Neural progenitor cell (in vitro differentiated cells): ENCODE data around the gene KIAA1958. TPM values are rescaled to one million over a fixed set of nuclear protein-coding genes. Genes with fewer than 3 reads are reported as not detected.

Experiments used
- DNase-seq: peaks from one replicate; pipeline ENCODE4 v3.0.0-alpha.2; 2016; ENCODE audit warnings: low spot score
- H2AFZ ChIP-seq: fragments of 200-600 bp; sonication (generic); replicated peaks from 2 replicates; pipeline ENCODE4 v1.6.1; 2016; ENCODE audit warnings: antibody characterized with exemption
- H3F3A ChIP-seq: fragments of 200-600 bp; sonication (generic); 2 replicates; pipeline ENCODE4 v1.6.1; 2016; ENCODE audit warnings: antibody characterized with exemption, low read depth
- H3K27ac ChIP-seq: fragments of 200-600 bp; sonication (generic); 2 replicates; pipeline ENCODE4 v1.5.1; 2016; ENCODE audit warnings: mild to moderate bottlenecking
- H3K27me3 ChIP-seq: fragments of 200-600 bp; sonication (generic); 2 replicates; pipeline ENCODE4 v1.6.1; 2016; ENCODE audit warnings: mild to moderate bottlenecking, moderate library complexity
- H3K36me3 ChIP-seq: fragments of 200-600 bp; sonication (generic); 2 replicates; pipeline ENCODE4 v1.5.1; 2016
- H3K4me1 ChIP-seq: fragments of 200-600 bp; sonication (generic); 2 replicates; pipeline ENCODE4 v1.6.1; 2016; ENCODE audit warnings: mixed run types
- H3K4me2 ChIP-seq: fragments of 200-600 bp; sonication (generic); 2 replicates; pipeline ENCODE4 v1.6.1; 2016
- H3K4me3 ChIP-seq: fragments of 200-600 bp; sonication (generic); 2 replicates; pipeline ENCODE4 v1.5.1; 2016
- H3K79me2 ChIP-seq: fragments of 200-600 bp; sonication (generic); 2 replicates; pipeline ENCODE4 v1.6.1; 2016; ENCODE audit warnings: low read depth
- H3K9ac ChIP-seq: fragments of 200-600 bp; sonication (generic); 2 replicates; pipeline ENCODE4 v1.6.1; 2016
- H3K9me3 ChIP-seq: fragments of 200-600 bp; sonication (generic); 2 replicates; pipeline ENCODE4 v1.5.1; 2016; ENCODE audit warnings: low read depth
- H4K20me1 ChIP-seq: fragments of 200-600 bp; sonication (generic); 2 replicates; pipeline ENCODE4 v1.6.1; 2016; ENCODE audit warnings: low read depth
- H3K27ac Mint-ChIP-seq: 3 replicates; pipeline ENCODE4 v1.8.0; 2021; ENCODE audit warnings: mixed read lengths
- H3K27me3 Mint-ChIP-seq: 2 replicates; pipeline ENCODE4 v1.8.0; 2022; ENCODE audit warnings: low read depth, mild to moderate bottlenecking, inconsistent platforms, moderate library complexity, mixed read lengths; ENCODE audit not compliant: insufficient read depth
- H3K36me3 Mint-ChIP-seq: 3 replicates; pipeline ENCODE4 v1.8.0; 2021; ENCODE audit warnings: mixed read lengths
- H3K4me1 Mint-ChIP-seq: 3 replicates; pipeline ENCODE4 v1.8.0; 2021; ENCODE audit warnings: mixed read lengths
- H3K4me3 Mint-ChIP-seq: 3 replicates; pipeline ENCODE4 v1.8.0; 2021; ENCODE audit warnings: mild to moderate bottlenecking, moderate library complexity, mixed read lengths
- H3K9me3 Mint-ChIP-seq: 3 replicates; pipeline ENCODE4 v1.8.0; 2020; ENCODE audit warnings: mixed read lengths
- CTCF ChIP-seq: fragments of 200-600 bp; sonication (generic); IDR thresholded peaks from 2 replicates; pipeline ENCODE4 v1.5.1; 2017; ENCODE audit warnings: antibody characterized with exemption, mild to moderate bottlenecking
- EZH2 ChIP-seq: fragments of 200-600 bp; sonication (generic); IDR thresholded peaks from 2 replicates; pipeline ENCODE4 v1.6.1; 2017; ENCODE audit warnings: antibody characterized with exemption, mild to moderate bottlenecking, moderate library complexity
- EZH2phosphoT487 ChIP-seq: fragments of 200-600 bp; sonication (generic); IDR thresholded peaks from 2 replicates; pipeline ENCODE4 v1.6.1; 2017; ENCODE audit warnings: antibody characterized with exemption
- total RNA-seq: library from RNA; depleted of rRNA; stranded (reverse); fragments of >200 nt; gene quantifications from 2 replicates; pipeline ENCODE4 v1.2.3, GENCODE V29; 2015; ENCODE audit warnings: low replicate concordance

Gene KIAA1958
- total RNA-seq, 1 donor from 2014 or later = 31.4 TPM

GRCh38 chr9:112439825-112440224, 46.8 kb upstream of the KIAA1958 start:
- H3K4me1 Mint-ChIP-seq = no peaks in the 10 kb centered on the region
- Histone ChIP-seq H3K36me3 (no peaks in the 10 kb centered on the region), H3K4me3 (no peak overlapping the region), H2AFZ (no peak overlapping the region), H3K4me2 (no peak overlapping the region), H3K27ac (no peak overlapping the region), H4K20me1 (no peaks in the 10 kb centered on the region), H3K9me3 (no peaks in the 10 kb centered on the region), H3K79me2 (no peaks in the 10 kb centered on the region), H3K4me1 (no peaks in the 10 kb centered on the region), H3F3A (no peaks in the 10 kb centered on the region), H3K27me3 (no peaks in the 10 kb centered on the region), H3K9ac (no peak overlapping the region)
- no peak overlapping the region for H3K4me3 Mint-ChIP-seq
- no peaks in the 10 kb centered on the region for H3K27me3 Mint-ChIP-seq
- H3K9me3 Mint-ChIP-seq = no peaks in the 10 kb centered on the region
- H3K36me3 Mint-ChIP-seq = peaks cover 8% of the 10 kb centered on the region
- DNase-seq = no peak
- TF ChIP-seq EZH2 (no peak), CTCF (no peak), EZH2phosphoT487 (no peak)
- no peak overlapping the region for H3K27ac Mint-ChIP-seq

- Histone ChIP-seq H3K9ac (no peak overlapping the region), H3K4me1 (no peaks in the 10 kb centered on the region), H2AFZ (no peak overlapping the region), H3K36me3 (no peaks in the 10 kb centered on the region), H3K4me2 (no peak overlapping the region), H3K79me2 (no peaks in the 10 kb centered on the region), H3K27me3 (no peaks in the 10 kb centered on the region), H3K9me3 (no peaks in the 10 kb centered on the region), H4K20me1 (no peaks in the 10 kb centered on the region), H3K27ac (no peak overlapping the region), H3K4me3 (no peak overlapping the region), H3F3A (no peaks in the 10 kb centered on the region)
- Mint-ChIP-seq H3K27ac (no peak overlapping the region), H3K4me3 (no peak overlapping the region), H3K4me1 (no peaks in the 10 kb centered on the region), H3K36me3 (peaks cover 13% of the 10 kb centered on the region), H3K27me3 (no peaks in the 10 kb centered on the region), H3K9me3 (no peaks in the 10 kb centered on the region)
- DNase-seq = peak; percentile 4
- peak; percentile 43 for TF ChIP-seq CTCF
- no peak for TF ChIP-seq EZH2
Measured at GRCh38 chr9:112443200-112443599, 43.4 kb upstream of the KIAA1958 start.

GRCh38 chr9:112443636-112444035, 43.0 kb upstream of the KIAA1958 start:
- Histone ChIP-seq H3K9me3 (no peaks in the 10 kb centered on the region), H4K20me1 (no peaks in the 10 kb centered on the region), H2AFZ (no peak overlapping the region), H3K36me3 (no peaks in the 10 kb centered on the region), H3K27ac (no peak overlapping the region), H3K27me3 (no peaks in the 10 kb centered on the region), H3F3A (no peaks in the 10 kb centered on the region), H3K79me2 (no peaks in the 10 kb centered on the region), H3K9ac (no peak overlapping the region), H3K4me1 (no peaks in the 10 kb centered on the region), H3K4me2 (no peak overlapping the region), H3K4me3 (no peak overlapping the region)
- H3K27ac Mint-ChIP-seq = no peak overlapping the region
- DNase-seq = no peak
- H3K4me1 Mint-ChIP-seq = no peaks in the 10 kb centered on the region
- H3K36me3 Mint-ChIP-seq = peaks cover 13% of the 10 kb centered on the region
- no peaks in the 10 kb centered on the region for H3K9me3 Mint-ChIP-seq
- no peaks in the 10 kb centered on the region for H3K27me3 Mint-ChIP-seq
- no peak overlapping the region for H3K4me3 Mint-ChIP-seq
- no peak for TF ChIP-seq CTCF

GRCh38 chr9:112445196-112445595, 41.4 kb upstream of the KIAA1958 start:
- Mint-ChIP-seq H3K9me3 (no peaks in the 10 kb centered on the region), H3K36me3 (peaks cover 13% of the 10 kb centered on the region), H3K4me1 (no peaks in the 10 kb centered on the region), H3K27ac (no peak overlapping the region), H3K4me3 (no peak overlapping the region), H3K27me3 (no peaks in the 10 kb centered on the region)
- H3K4me2 ChIP-seq = no peak overlapping the region
- H4K20me1 ChIP-seq = no peaks in the 10 kb centered on the region
- H3K27me3 ChIP-seq = no peaks in the 10 kb centered on the region
- H3K4me1 ChIP-seq = no peaks in the 10 kb centered on the region
- no peak overlapping the region for H3K4me3 ChIP-seq
- no peak for TF ChIP-seq EZH2phosphoT487
- no peak for TF ChIP-seq EZH2
- no peak for TF ChIP-seq CTCF
- no peak overlapping the region for H3K27ac ChIP-seq
- no peak overlapping the region for H2AFZ ChIP-seq
- H3K9ac ChIP-seq = no peak overlapping the region
- no peaks in the 10 kb centered on the region for H3F3A ChIP-seq
- no peak for DNase-seq
- H3K36me3 ChIP-seq = no peaks in the 10 kb centered on the region
- H3K9me3 ChIP-seq = no peaks in the 10 kb centered on the region
- no peaks in the 10 kb centered on the region for H3K79me2 ChIP-seq
